SK-N-MC (cell line): ENCODE data around the gene TMEM87B.

Experiments used
- DNase-seq: peaks from one replicate; pipeline ENCODE4 v3.0.0-alpha.2; 2011; ENCODE audit warnings: low read depth, low spot score
- H3K27ac ChIP-seq: fragments of 200-600 bp; sonication (generic); 2 replicates; pipeline ENCODE4 v1.5.1; 2016; ENCODE audit warnings: mixed run types
- H3K36me3 ChIP-seq: fragments of 200-600 bp; sonication (generic); 2 replicates; pipeline ENCODE4 v1.6.1; 2017; ENCODE audit warnings: antibody characterized with exemption, low read length, mixed read lengths; ENCODE audit not compliant: insufficient read depth
- H3K4me3 ChIP-seq: fragments of 200-600 bp; sonication (generic); 2 replicates; pipeline ENCODE4 v1.5.1; 2016
- H3K9ac ChIP-seq: fragments of 200-600 bp; sonication (generic); 2 replicates; pipeline ENCODE4 v1.8.0; 2017; ENCODE audit warnings: mixed run types, mixed read lengths; ENCODE audit not compliant: insufficient read length
- H3K9me3 ChIP-seq: fragments of 200-600 bp; sonication (generic); 2 replicates; pipeline ENCODE4 v1.6.1; 2017; ENCODE audit warnings: low read depth, mild to moderate bottlenecking, antibody characterized with exemption, low read length, moderate library complexity, mixed read lengths
- EZH2 ChIP-seq: fragments of 200-600 bp; sonication (generic); IDR thresholded peaks from one replicate; pipeline ENCODE4 v1.6.1; 2017; ENCODE audit warnings: antibody characterized with exemption
- FOXP2 ChIP-seq: optimal IDR thresholded peaks from 2 replicates; pipeline ENCODE3; 2011; ENCODE audit warnings: mild to moderate bottlenecking, moderate library complexity; ENCODE audit not compliant: insufficient read depth; ENCODE audit errors: extremely low read length, control extremely low read depth
- POLR2AphosphoS5 ChIP-seq: IDR thresholded peaks from 2 replicates; pipeline ENCODE4 v1.6.1; 2012; ENCODE audit warnings: mild to moderate bottlenecking, low read depth, low read length, borderline replicate concordance

TMEM87B gene

GRCh38 chr2:112087346-112088020 is 32.4 kb downstream of the TMEM87B start:
- DNase-seq: no peak
- H3K4me3 ChIP-seq: no peak overlapping the region
- no peak overlapping the region for H3K27ac ChIP-seq
- no peaks in the 10 kb centered on the region for H3K36me3 ChIP-seq
- TF ChIP-seq EZH2 (no peak), FOXP2 (no peak), POLR2AphosphoS5 (no peak)
- H3K9ac ChIP-seq: no peak overlapping the region
- no peaks in the 10 kb centered on the region for H3K9me3 ChIP-seq

- H3K27ac ChIP-seq: no peak overlapping the region
- H3K9me3 ChIP-seq: no peaks in the 10 kb centered on the region
- H3K4me3 ChIP-seq: no peak overlapping the region
- DNase-seq: no peak
- TF ChIP-seq POLR2AphosphoS5: no peak
- H3K36me3 ChIP-seq: no peaks in the 10 kb centered on the region
- no peak overlapping the region for H3K9ac ChIP-seq
These were observed 34.3 kb downstream of the TMEM87B start for GRCh38 chr2:112089375-112089774.

- DNase-seq: no peak
- Histone ChIP-seq H3K36me3 (no peaks in the 10 kb centered on the region), H3K9ac (no peak overlapping the region), H3K9me3 (no peaks in the 10 kb centered on the region), H3K4me3 (no peak overlapping the region), H3K27ac (no peak overlapping the region)
- TF ChIP-seq FOXP2 (no peak), POLR2AphosphoS5 (no peak), EZH2 (no peak)
These were observed 37.4 kb downstream of the TMEM87B start for GRCh38 chr2:112092286-112093041.

- H3K27ac ChIP-seq: no peak overlapping the region
These were observed 38.1 kb downstream of the TMEM87B start for GRCh38 chr2:112093216-112093615.

GRCh38 chr2:112095681-112096080 is 40.6 kb downstream of the TMEM87B start:
- Histone ChIP-seq H3K9ac (no peak overlapping the region), H3K27ac (no peak overlapping the region), H3K36me3 (peaks cover 7% of the 10 kb centered on the region; the same call in 1 of the 2 replicates), H3K9me3 (no peaks in the 10 kb centered on the region), H3K4me3 (no peak overlapping the region)
- no peak for DNase-seq
- TF ChIP-seq POLR2AphosphoS5 (no peak), FOXP2 (no peak), EZH2 (no peak)

More at GRCh38 chr2:112093216-112093615, 38.1 kb downstream of the TMEM87B start:
- Histone ChIP-seq H3K36me3 (no peaks in the 10 kb centered on the region), H3K4me3 (no peak overlapping the region), H3K9ac (no peak overlapping the region), H3K9me3 (no peaks in the 10 kb centered on the region)
- TF ChIP-seq POLR2AphosphoS5: no peak
- TF ChIP-seq EZH2: no peak
- TF ChIP-seq FOXP2: no peak
- DNase-seq: no peak

GRCh38 chr2:112096098-112096497 is 41.0 kb downstream of the TMEM87B start:
- peaks cover 7% of the 10 kb centered on the region; the same call in 1 of the 2 replicates for H3K36me3 ChIP-seq
- no peak overlapping the region for H3K4me3 ChIP-seq
- no peak overlapping the region for H3K9ac ChIP-seq
- no peaks in the 10 kb centered on the region for H3K9me3 ChIP-seq
- no peak for DNase-seq
- no peak overlapping the region for H3K27ac ChIP-seq
- TF ChIP-seq EZH2: no peak
- no peak for TF ChIP-seq FOXP2
- no peak for TF ChIP-seq POLR2AphosphoS5

- Histone ChIP-seq H3K9me3 (peaks cover 4% of the 10 kb centered on the region; the same call in 1 of the 2 replicates), H3K27ac (no peak overlapping the region), H3K36me3 (no peaks in the 10 kb centered on the region; the same call in 1 of the 2 replicates), H3K4me3 (no peak overlapping the region), H3K9ac (no peak overlapping the region)
- no peak for TF ChIP-seq FOXP2
- no peak for TF ChIP-seq EZH2
- no peak for TF ChIP-seq POLR2AphosphoS5
- DNase-seq: no peak
These were observed 53.2 kb downstream of the TMEM87B start for GRCh38 chr2:112108178-112108832.

- H3K27ac ChIP-seq: no peak overlapping the region
- peaks cover 4% of the 10 kb centered on the region; the same call in 1 of the 2 replicates for H3K9me3 ChIP-seq
- no peak overlapping the region for H3K9ac ChIP-seq
- H3K36me3 ChIP-seq: no peaks in the 10 kb centered on the region; the same call in 1 of the 2 replicates
- DNase-seq: no peak
- TF ChIP-seq FOXP2 (no peak), POLR2AphosphoS5 (no peak), EZH2 (no peak)
- no peak overlapping the region for H3K4me3 ChIP-seq
These were observed 54.2 kb downstream of the TMEM87B start for GRCh38 chr2:112109278-112109677.
